ENCODE measurements around the gene CCDC102B.

DNA sequence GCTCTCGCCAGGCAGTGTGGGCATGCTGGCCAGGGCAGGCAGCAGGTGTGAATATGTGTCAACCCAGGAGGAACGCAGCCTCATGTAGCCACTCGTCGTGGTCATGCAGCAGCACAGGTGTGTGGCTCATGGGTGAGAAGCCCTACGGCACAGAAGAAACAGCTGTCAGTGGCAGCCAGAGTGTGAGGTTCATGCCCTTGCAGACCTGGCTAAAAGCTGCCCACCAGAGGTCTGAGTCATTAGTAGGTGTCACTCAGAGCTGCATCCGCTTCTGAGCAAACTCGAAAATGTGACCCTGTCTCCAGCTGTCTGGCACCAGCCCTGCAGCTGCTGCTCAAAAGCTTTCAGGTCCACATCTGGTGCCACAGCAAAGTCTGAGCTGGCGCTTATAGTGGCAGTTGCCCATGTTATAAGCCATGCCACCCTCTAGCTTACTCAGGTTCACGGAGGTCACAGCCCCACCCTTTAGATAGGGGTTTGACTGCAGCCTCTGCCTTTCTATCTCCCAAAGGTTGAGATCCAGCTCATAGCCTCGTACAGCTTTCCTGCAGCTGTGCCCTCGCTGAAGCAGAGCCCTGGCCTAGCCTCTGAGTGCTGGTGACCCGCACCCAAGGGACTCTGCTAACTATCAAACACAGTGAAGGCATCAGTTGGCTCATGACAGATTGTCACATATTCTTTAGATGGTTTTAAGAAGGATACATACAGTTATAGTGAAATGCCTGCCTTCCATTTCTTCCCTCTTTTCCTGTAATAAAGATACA is 195.0 kb downstream of the CCDC102B start:
- TF ChIP-seq, protein P1, sequence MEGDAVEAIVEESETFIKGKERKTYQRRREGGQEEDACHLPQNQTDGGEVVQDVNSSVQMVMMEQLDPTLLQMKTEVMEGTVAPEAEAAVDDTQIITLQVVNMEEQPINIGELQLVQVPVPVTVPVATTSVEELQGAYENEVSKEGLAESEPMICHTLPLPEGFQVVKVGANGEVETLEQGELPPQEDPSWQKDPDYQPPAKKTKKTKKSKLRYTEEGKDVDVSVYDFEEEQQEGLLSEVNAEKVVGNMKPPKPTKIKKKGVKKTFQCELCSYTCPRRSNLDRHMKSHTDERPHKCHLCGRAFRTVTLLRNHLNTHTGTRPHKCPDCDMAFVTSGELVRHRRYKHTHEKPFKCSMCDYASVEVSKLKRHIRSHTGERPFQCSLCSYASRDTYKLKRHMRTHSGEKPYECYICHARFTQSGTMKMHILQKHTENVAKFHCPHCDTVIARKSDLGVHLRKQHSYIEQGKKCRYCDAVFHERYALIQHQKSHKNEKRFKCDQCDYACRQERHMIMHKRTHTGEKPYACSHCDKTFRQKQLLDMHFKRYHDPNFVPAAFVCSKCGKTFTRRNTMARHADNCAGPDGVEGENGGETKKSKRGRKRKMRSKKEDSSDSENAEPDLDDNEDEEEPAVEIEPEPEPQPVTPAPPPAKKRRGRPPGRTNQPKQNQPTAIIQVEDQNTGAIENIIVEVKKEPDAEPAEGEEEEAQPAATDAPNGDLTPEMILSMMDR (IDR thresholded peaks at IDR 0.05; ENCODE audit: insufficient read depth, low read length): no peak
- no peak for TF ChIP-seq SPI1 (IDR thresholded peaks at IDR 0.05; ENCODE audit: borderline replicate concordance, low read depth)
